Measurements from ENCODE around the gene NSMCE1.
A peak's percentile ranks its signal among the peaks of the same experiment; 100 is the strongest.

NSMCE1 gene

GRCh38 chr16:27182906-27183405, 85.6 kb downstream of the NSMCE1 start:
- DNase-seq (ENCODE audit: low read depth, low spot score) = no peak

GRCh38 chr16:27181019-27181790, 87.4 kb downstream of the NSMCE1 start:
- H3K4me3 ChIP-seq (ENCODE audit: low read length) = no peak overlapping the region
- DNase-seq (ENCODE audit: low read depth, low spot score) = no peak

More at GRCh38 chr16:27182906-27183405, 85.6 kb downstream of the NSMCE1 start:
- H3K4me3 ChIP-seq (ENCODE audit: low read length) = no peak overlapping the region

- DNase-seq (ENCODE audit: low read depth, low spot score) = peak; percentile 87
- no peak overlapping the region for H3K4me3 ChIP-seq (ENCODE audit: low read length)
Measured at GRCh38 chr16:27179500-27180072, 89.0 kb downstream of the NSMCE1 start.

- no peak overlapping the region for H3K4me3 ChIP-seq (ENCODE audit: low read length)
- no peak for DNase-seq (ENCODE audit: low read depth, low spot score)
Measured at GRCh38 chr16:27177031-27177774, 91.4 kb downstream of the NSMCE1 start.

- H3K4me3 ChIP-seq (ENCODE audit: low read length) = no peak overlapping the region
- DNase-seq (ENCODE audit: low read depth, low spot score) = no peak
Measured at GRCh38 chr16:27175888-27176287, 92.7 kb downstream of the NSMCE1 start.
